Glutamatergic neuron (in vitro differentiated cells): ENCODE measurements around the gene DPF1. TPM values are rescaled to one million over a fixed set of nuclear protein-coding genes. Genes with fewer than 3 reads are reported as not detected.

Experiments used
- DNase-seq: peaks from one replicate; pipeline ENCODE4 v3.0.0; 2022
- H3K27ac Mint-ChIP-seq: one replicate; pipeline ENCODE4 v1.8.0; 2020; ENCODE audit warnings: mild to moderate bottlenecking, mixed read lengths, inconsistent platforms; ENCODE audit not compliant: unreplicated experiment
- H3K27me3 Mint-ChIP-seq: one replicate; pipeline ENCODE4 v1.8.0; 2020; ENCODE audit warnings: mild to moderate bottlenecking, moderate library complexity, mixed read lengths, inconsistent platforms; ENCODE audit not compliant: unreplicated experiment
- H3K36me3 Mint-ChIP-seq: one replicate; pipeline ENCODE4 v1.8.0; 2020; ENCODE audit warnings: mild to moderate bottlenecking, mixed read lengths, inconsistent platforms; ENCODE audit not compliant: unreplicated experiment
- H3K4me1 Mint-ChIP-seq: one replicate; pipeline ENCODE4 v1.8.0; 2020; ENCODE audit warnings: mild to moderate bottlenecking, low read depth, mixed read lengths, inconsistent platforms; ENCODE audit not compliant: unreplicated experiment
- H3K4me3 Mint-ChIP-seq: one replicate; pipeline ENCODE4 v1.8.0; 2020; ENCODE audit warnings: mild to moderate bottlenecking, mixed read lengths, inconsistent platforms; ENCODE audit not compliant: unreplicated experiment
- H3K9me3 Mint-ChIP-seq: one replicate; pipeline ENCODE4 v1.8.0; 2020; ENCODE audit warnings: mild to moderate bottlenecking, moderate library complexity, mixed read lengths, inconsistent platforms; ENCODE audit not compliant: unreplicated experiment
- total RNA-seq: library from RNA; stranded (reverse); fragmentation: NEBNext Ultra II Directional; extraction: Animal tissue kit (Norgen Biotek cat#: 25700); gene quantifications from one replicate; pipeline ENCODE4 v1.2.1, GENCODE V29; 2021; ENCODE audit not compliant: unreplicated experiment
- TF ChIP-seq, protein P1 (sequence below): fragments of 200-600 bp; sonication (generic); IDR thresholded peaks from one replicate; pipeline ENCODE4 v1.5.0; 2021; ENCODE audit not compliant: partially characterized antibody, unreplicated experiment

DPF1 gene
- total RNA-seq, 1 donor from 2014 or later = 33.8 TPM

DNA sequence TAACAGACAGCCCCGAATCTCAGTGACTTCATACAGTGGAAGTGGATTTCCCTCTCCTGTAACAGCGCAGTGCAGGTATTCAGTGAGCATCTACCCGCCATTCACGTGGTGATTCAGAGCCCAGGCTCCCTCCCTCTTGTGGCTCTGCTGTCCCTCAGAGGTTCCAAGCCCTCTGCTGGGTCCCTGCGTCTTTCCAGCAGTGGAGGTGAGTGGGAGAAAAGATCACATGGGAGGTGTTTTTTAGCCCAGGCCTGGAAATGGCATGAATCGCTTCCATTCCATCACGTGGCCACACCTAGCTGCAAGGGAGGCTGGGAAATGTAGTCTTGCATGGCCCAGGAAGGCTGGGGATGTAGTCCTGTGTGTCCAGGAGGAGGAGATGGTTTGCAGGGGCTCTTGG, 61.4 kb downstream of the DPF1 start:
- no peaks in the 10 kb centered on the region for H3K4me1 Mint-ChIP-seq
- H3K27me3 Mint-ChIP-seq = peaks cover 4% of the 10 kb centered on the region
- no peak for DNase-seq
- H3K27ac Mint-ChIP-seq = no peak overlapping the region
- H3K36me3 Mint-ChIP-seq = peaks cover 10% of the 10 kb centered on the region
- peaks cover 3% of the 10 kb centered on the region for H3K9me3 Mint-ChIP-seq
- TF ChIP-seq, protein P1, sequence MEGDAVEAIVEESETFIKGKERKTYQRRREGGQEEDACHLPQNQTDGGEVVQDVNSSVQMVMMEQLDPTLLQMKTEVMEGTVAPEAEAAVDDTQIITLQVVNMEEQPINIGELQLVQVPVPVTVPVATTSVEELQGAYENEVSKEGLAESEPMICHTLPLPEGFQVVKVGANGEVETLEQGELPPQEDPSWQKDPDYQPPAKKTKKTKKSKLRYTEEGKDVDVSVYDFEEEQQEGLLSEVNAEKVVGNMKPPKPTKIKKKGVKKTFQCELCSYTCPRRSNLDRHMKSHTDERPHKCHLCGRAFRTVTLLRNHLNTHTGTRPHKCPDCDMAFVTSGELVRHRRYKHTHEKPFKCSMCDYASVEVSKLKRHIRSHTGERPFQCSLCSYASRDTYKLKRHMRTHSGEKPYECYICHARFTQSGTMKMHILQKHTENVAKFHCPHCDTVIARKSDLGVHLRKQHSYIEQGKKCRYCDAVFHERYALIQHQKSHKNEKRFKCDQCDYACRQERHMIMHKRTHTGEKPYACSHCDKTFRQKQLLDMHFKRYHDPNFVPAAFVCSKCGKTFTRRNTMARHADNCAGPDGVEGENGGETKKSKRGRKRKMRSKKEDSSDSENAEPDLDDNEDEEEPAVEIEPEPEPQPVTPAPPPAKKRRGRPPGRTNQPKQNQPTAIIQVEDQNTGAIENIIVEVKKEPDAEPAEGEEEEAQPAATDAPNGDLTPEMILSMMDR = no peak
- no peak overlapping the region for H3K4me3 Mint-ChIP-seq

DNA sequence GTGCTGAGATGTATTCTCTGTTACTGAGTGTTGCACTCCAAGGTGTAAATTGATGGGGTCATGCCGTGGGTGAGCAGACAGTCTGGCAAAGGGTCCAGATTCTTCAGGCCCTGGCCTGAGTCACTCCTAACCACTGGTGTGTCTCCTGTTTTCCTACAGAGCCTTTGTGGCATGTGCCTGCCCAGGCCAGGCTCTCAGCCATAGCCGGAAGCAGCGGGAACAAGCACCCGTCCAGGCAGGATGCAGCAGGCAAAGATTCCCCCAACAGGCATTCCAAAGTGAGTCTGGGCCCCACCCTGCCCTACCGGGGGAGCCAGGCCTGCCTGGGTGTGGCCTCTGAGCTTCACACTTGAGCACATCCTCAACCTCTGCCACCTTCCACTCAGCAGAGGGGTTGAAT, 61.9 kb downstream of the DPF1 start:
- H3K4me1 Mint-ChIP-seq = no peaks in the 10 kb centered on the region
- H3K27me3 Mint-ChIP-seq = peaks cover 4% of the 10 kb centered on the region
- peaks cover 10% of the 10 kb centered on the region for H3K36me3 Mint-ChIP-seq
- peaks cover 3% of the 10 kb centered on the region for H3K9me3 Mint-ChIP-seq
- no peak overlapping the region for H3K4me3 Mint-ChIP-seq
- no peak for DNase-seq
- no peak overlapping the region for H3K27ac Mint-ChIP-seq
- TF ChIP-seq, protein P1 = no peak

Other genes starting within 250 kb of the DPF1 start
- 327 TPM for gene PPP1R14A, start 32.2 kb upstream of the DPF1 start, total RNA-seq
- 78.9 TPM for gene SPINT2, start 40.4 kb upstream of the DPF1 start, total RNA-seq
- gene C19orf33, start 80.0 kb upstream of the DPF1 start, total RNA-seq = 1.1 TPM
- 101 TPM for gene YIF1B, start 91.7 kb upstream of the DPF1 start, total RNA-seq
- 2.7 TPM for gene KCNK6, start 95.6 kb upstream of the DPF1 start, total RNA-seq
- gene CATSPERG, start 111.6 kb upstream of the DPF1 start, total RNA-seq = 39.0 TPM
- 156 TPM for gene PSMD8, start 150.3 kb upstream of the DPF1 start, total RNA-seq
- gene GGN, start 163.8 kb upstream of the DPF1 start, total RNA-seq = 2.0 TPM
- gene SPRED3, start 164.5 kb upstream of the DPF1 start, total RNA-seq = 8.7 TPM
- 5.8 TPM for gene FAM98C, start 178.9 kb upstream of the DPF1 start, total RNA-seq
- gene RASGRP4, start 202.0 kb upstream of the DPF1 start, total RNA-seq = not detected
- 117 TPM for gene RYR1, start 209.5 kb upstream of the DPF1 start, total RNA-seq